Prostate gland (tissue), 2 donors: ENCODE data around the gene PPP2R5C.

Experiments
- CTCF ChIP-seq, 4 experiments: fragments of 200-600 bp in 2 of 4; fragments of 450-650 bp in 2 of 4; sonication (generic) in 2 of 4; IDR thresholded peaks; 1 replicate in 3 of 4; 2 replicates in 1 of 4; pipeline ENCODE4 v1.5.1; 2016 to 2019; ENCODE audit warnings: antibody characterized with exemption in 4 of 4, mild to moderate bottlenecking in 2 of 4, moderate library complexity in 2 of 4
- POLR2A ChIP-seq: fragments of 450-650 bp; IDR thresholded peaks from one replicate; pipeline ENCODE4 v1.6.1; 2016; ENCODE audit warnings: antibody characterized with exemption, mild to moderate bottlenecking
- POLR2AphosphoS5 ChIP-seq: sonication (generic); formaldehyde crosslinking; IDR thresholded peaks from one replicate; pipeline ENCODE4 v1.6.1; 2017; ENCODE audit warnings: antibody characterized with exemption

- TF ChIP-seq CTCF (IDR thresholded peaks at IDR 0.05) (no peak), POLR2A (no peak), POLR2AphosphoS5 (no peak)
These were observed 100.7 kb downstream of the PPP2R5C start for GRCh38 chr14:101862177-101862576.
